Neural cell (in vitro differentiated cells): ENCODE measurements around the gene NXT2. TPM values are rescaled to one million over a fixed set of nuclear protein-coding genes. Genes with fewer than 3 reads are reported as not detected.

Experiments used
- H2AFZ ChIP-seq: fragments of 200-600, 300-800 bp; sonication (generic), shearing (Covaris generic); 2 replicates; pipeline ENCODE4 v1.6.0; 2014; ENCODE audit warnings: low read depth, mild to moderate bottlenecking, antibody characterized with exemption, low read length, moderate library complexity
- H3F3A ChIP-seq: fragments of 200-600 bp; shearing (Covaris generic); 2 replicates; pipeline ENCODE4 v1.6.1; 2016; ENCODE audit warnings: mild to moderate bottlenecking, moderate library complexity, mixed read lengths, antibody characterized with exemption, low read length; ENCODE audit not compliant: insufficient read depth, poor library complexity, severe bottlenecking
- H3K27ac ChIP-seq: fragments of 200-600, 300-800 bp; sonication (generic), shearing (Covaris generic); 2 replicates; pipeline ENCODE4 v1.5.1; 2014; ENCODE audit warnings: mild to moderate bottlenecking, low read length, moderate library complexity
- H3K27me3 ChIP-seq: fragments of 300-800, 200-600 bp; sonication (generic), shearing (Covaris generic); 2 replicates; pipeline ENCODE4 v1.6.0; 2014; ENCODE audit warnings: mild to moderate bottlenecking, low read depth, low read length, moderate library complexity; ENCODE audit not compliant: insufficient read depth
- H3K36me3 ChIP-seq: fragments of 300-800, 200-600 bp; sonication (generic), shearing (Covaris generic); 2 replicates; pipeline ENCODE4 v1.5.1; 2014; ENCODE audit warnings: mild to moderate bottlenecking, antibody characterized with exemption, low read length, moderate library complexity; ENCODE audit not compliant: insufficient read depth
- H3K4me2 ChIP-seq: fragments of 300-800, 200-600 bp; sonication (generic), shearing (Covaris generic); 2 replicates; pipeline ENCODE4 v1.6.0; 2014; ENCODE audit warnings: mild to moderate bottlenecking, low read length
- H3K4me3 ChIP-seq: fragments of 300-800, 200-600 bp; sonication (generic), shearing (Covaris generic); 2 replicates; pipeline ENCODE4 v1.5.1; 2014; ENCODE audit warnings: mild to moderate bottlenecking, low read length, moderate library complexity
- H3K79me2 ChIP-seq: fragments of 200-600 bp; shearing (Covaris generic); replicated peaks from 2 replicates; pipeline ENCODE4 v1.6.0; 2014; ENCODE audit warnings: mild to moderate bottlenecking, low read length, moderate library complexity; ENCODE audit not compliant: insufficient read depth
- H3K9ac ChIP-seq: fragments of 300-800, 200-600 bp; sonication (generic), shearing (Covaris generic); 2 replicates; pipeline ENCODE4 v1.6.1; 2016; ENCODE audit warnings: mild to moderate bottlenecking, low read length, mixed read lengths
- H3K9me2 ChIP-seq: fragments of 200-600 bp; shearing (Covaris generic); 2 replicates; pipeline ENCODE4 v1.6.1; 2016; ENCODE audit warnings: mild to moderate bottlenecking, low read length, mixed read lengths; ENCODE audit not compliant: insufficient read depth
- H3K9me3 ChIP-seq: fragments of 200-600, 300-800 bp; sonication (generic), shearing (Covaris generic); 2 replicates; pipeline ENCODE4 v1.6.1; 2016; ENCODE audit warnings: mild to moderate bottlenecking, mixed run types, low read length, moderate library complexity, mixed read lengths
- H4K20me1 ChIP-seq: fragments of 200-600 bp; shearing (Covaris generic); 2 replicates; pipeline ENCODE4 v1.6.1; 2016; ENCODE audit warnings: mild to moderate bottlenecking, mixed run types; ENCODE audit not compliant: insufficient read depth
- CTCF ChIP-seq: fragments of 450-650 bp; IDR thresholded peaks from 2 replicates; pipeline ENCODE4 v1.5.1; 2014; ENCODE audit warnings: antibody characterized with exemption, mild to moderate bottlenecking, moderate library complexity; ENCODE audit not compliant: poor library complexity, severe bottlenecking
- EP300 ChIP-seq: fragments of 450-650 bp; conservative IDR thresholded peaks from 2 replicates; pipeline ENCODE4 v1.6.1; 2014; ENCODE audit warnings: antibody characterized with exemption, mild to moderate bottlenecking, moderate library complexity; ENCODE audit not compliant: poor library complexity, severe bottlenecking
- EZH2 ChIP-seq: fragments of 200-600, 300-800 bp; shearing (Covaris generic), sonication (generic); IDR thresholded peaks from 2 replicates; pipeline ENCODE4 v1.6.1; 2014; ENCODE audit warnings: antibody characterized with exemption, low read length, borderline replicate concordance, mild to moderate bottlenecking; ENCODE audit not compliant: insufficient read depth, poor library complexity, severe bottlenecking
- MXI1 ChIP-seq: fragments of 450-650 bp; conservative IDR thresholded peaks from 2 replicates; pipeline ENCODE4 v1.6.1; 2014; ENCODE audit warnings: antibody characterized with exemption, mild to moderate bottlenecking; ENCODE audit not compliant: poor library complexity, severe bottlenecking
- POLR2AphosphoS5 ChIP-seq: IDR thresholded peaks from 2 replicates; pipeline ENCODE4 v1.6.1; 2012
- RAD21 ChIP-seq: fragments of 450-650 bp; conservative IDR thresholded peaks from 2 replicates; pipeline ENCODE4 v1.6.1; 2014; ENCODE audit warnings: antibody characterized with exemption, mild to moderate bottlenecking, moderate library complexity
- REST ChIP-seq: IDR thresholded peaks from 2 replicates; pipeline ENCODE4 v1.6.1; 2012; ENCODE audit warnings: borderline replicate concordance
- SMC3 ChIP-seq: fragments of 450-650 bp; conservative IDR thresholded peaks from 2 replicates; pipeline ENCODE4 v1.6.1; 2014; ENCODE audit warnings: antibody characterized with exemption, mild to moderate bottlenecking, moderate library complexity; ENCODE audit not compliant: poor library complexity
- TAF1 ChIP-seq: IDR thresholded peaks from 2 replicates; pipeline ENCODE4 v1.6.1; 2012; ENCODE audit warnings: low read depth
- polyA minus RNA-seq: library from RNA; depleted of rRNA, polyadenylated mRNA; stranded (reverse); fragments of >200 nt; gene quantifications from 2 replicates; pipeline ENCODE4 v1.2.3, GENCODE V29; 2014
- polyA plus RNA-seq: library from polyadenylated mRNA; depleted of rRNA; stranded (reverse); fragments of >200 nt; gene quantifications from 2 replicates; pipeline ENCODE4 v1.2.3, GENCODE V29; 2014

The NXT2 gene
- 1.0 and 2.0 TPM in 2 replicates for polyA plus RNA-seq
- 4.4 and 5.8 TPM in 2 replicates for polyA minus RNA-seq

- Histone ChIP-seq H3K36me3 (no peaks in the 10 kb centered on the region), H3K9me3 (no peaks in the 10 kb centered on the region), H3K27me3 (no peaks in the 10 kb centered on the region), H3K9me2 (no peaks in the 10 kb centered on the region), H3K4me3 (peak within 1 kb of the TSS; percentile 74), H3K79me2 (no peaks in the 10 kb centered on the region), H3K27ac (peak within 1 kb of the TSS; percentile 86), H3K4me2 (peak within 1 kb of the TSS; percentile 19), H2AFZ (peak within 1 kb of the TSS; percentile 60), H3F3A (no peaks in the 10 kb centered on the region), H4K20me1 (no peaks in the 10 kb centered on the region), H3K9ac (peak within 1 kb of the TSS; percentile 77)
- TF ChIP-seq REST (no peak), TAF1 (peak; percentile 20), EP300 (no peak), MXI1 (peak; percentile 61), POLR2AphosphoS5 (peak; percentile 75), CTCF (no peak), EZH2 (no peak), SMC3 (peak; percentile 22), RAD21 (peak; percentile 10)
Observed at GRCh38 chrX:109536439-109537323, at the start of gene NXT2. Gene NXT2 (plus strand): TSS chrX:109536844. CDS start chrX:109537007, 163 bp downstream.

- no peaks in the 10 kb centered on the region for H3K36me3 ChIP-seq
- H3K4me2 ChIP-seq, result no peak overlapping the region
- no peaks in the 10 kb centered on the region for H3F3A ChIP-seq
- no peak overlapping the region for H2AFZ ChIP-seq
- H4K20me1 ChIP-seq, result no peaks in the 10 kb centered on the region
- no peaks in the 10 kb centered on the region for H3K27me3 ChIP-seq
- H3K4me3 ChIP-seq, result no peak overlapping the region
- no peak overlapping the region for H3K9ac ChIP-seq
- H3K9me2 ChIP-seq, result no peaks in the 10 kb centered on the region
- TF ChIP-seq CTCF (no peak), REST (no peak), RAD21 (no peak), MXI1 (no peak), TAF1 (no peak), SMC3 (no peak), EZH2 (no peak), EP300 (no peak), POLR2AphosphoS5 (no peak)
- no peaks in the 10 kb centered on the region for H3K79me2 ChIP-seq
- H3K9me3 ChIP-seq, result no peaks in the 10 kb centered on the region
- no peak overlapping the region for H3K27ac ChIP-seq
Observed at GRCh38 chrX:109487640-109488039, 49.0 kb upstream of the NXT2 start.
